ENCODE results near the gene ARHGAP1. TPM values are rescaled to one million over a fixed set of nuclear protein-coding genes. Genes with fewer than 3 reads are reported as not detected.

ARHGAP1 gene
- polyA plus RNA-seq, 2 of the 4 experiments (the other 2 are of a cell fraction): 17.2 to 35.2 TPM

DNA sequence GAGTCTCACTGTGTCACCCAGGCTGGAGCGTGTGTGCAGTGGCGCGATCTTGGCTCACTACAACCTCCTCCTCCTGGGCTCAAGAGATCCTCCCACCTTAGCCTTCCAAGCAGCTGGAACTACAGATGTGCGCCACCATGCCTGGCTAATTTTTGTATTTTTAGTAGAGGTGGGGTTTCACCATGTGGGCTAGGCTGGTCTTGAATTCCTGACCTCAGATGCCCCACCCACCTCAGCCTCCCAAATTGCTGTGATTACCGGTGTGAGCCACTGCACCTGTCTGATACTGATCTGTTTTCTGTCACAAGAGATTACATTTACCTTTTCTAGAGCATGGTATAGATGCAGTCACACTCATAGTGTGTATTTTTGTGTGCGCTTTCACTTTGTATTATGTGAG lies 71.5 kb downstream of the ARHGAP1 start:
- 91% methylated on average over 6 of the region's 6 CpGs for WGBS (ENCODE audit: missing lambda C conversion rate)
- CTCF ChIA-PET: interaction anchor here (2.2 kb wide), 1 partner anchor 11 kb away, joined by 16 read pairs; the partner anchor contains the start of genes ATG13 and HARBI1
- no peak overlapping the region for H3K4me2 ChIP-seq
- H3K9me3 ChIP-seq: no peaks in the 10 kb centered on the region
- H3K4me3 ChIP-seq: no peak overlapping the region
- FAIRE-seq (no peak), ATAC-seq (no peak), DNase-seq (ENCODE audit: low read depth in 1 of 2, low spot score in 1 of 2) (no peak)
- no peak overlapping the region for H3K27ac ChIP-seq
- H3K4me1 ChIP-seq: no peaks in the 10 kb centered on the region
- POLR2A ChIA-PET: no interaction called here
- TF ChIP-seq MYC (IDR thresholded peaks at IDR 0.05; ENCODE audit: borderline replicate concordance, low read length) (no peak), RARB (CRISPR knock-in tag; IDR thresholded peaks at IDR 0.05) (no peak), MAFK (IDR thresholded peaks at IDR 0.05; ENCODE audit: partially characterized antibody) (no peak), CBX8 (IDR thresholded peaks at IDR 0.05) (no peak), RFX5 (IDR thresholded peaks at IDR 0.05) (no peak), GATA3 (IDR thresholded peaks at IDR 0.05; ENCODE audit: borderline replicate concordance) (no peak), EHMT2 (IDR thresholded peaks at IDR 0.05; ENCODE audit: low read depth) (no peak), HOXB5 (CRISPR knock-in tag; IDR thresholded peaks at IDR 0.05) (no peak), BHLHE40 (IDR thresholded peaks at IDR 0.05; ENCODE audit: low read depth, low read length) (no peak), HDAC2 (IDR thresholded peaks at IDR 0.05) (no peak)
- TF ChIP-seq, protein P1, sequence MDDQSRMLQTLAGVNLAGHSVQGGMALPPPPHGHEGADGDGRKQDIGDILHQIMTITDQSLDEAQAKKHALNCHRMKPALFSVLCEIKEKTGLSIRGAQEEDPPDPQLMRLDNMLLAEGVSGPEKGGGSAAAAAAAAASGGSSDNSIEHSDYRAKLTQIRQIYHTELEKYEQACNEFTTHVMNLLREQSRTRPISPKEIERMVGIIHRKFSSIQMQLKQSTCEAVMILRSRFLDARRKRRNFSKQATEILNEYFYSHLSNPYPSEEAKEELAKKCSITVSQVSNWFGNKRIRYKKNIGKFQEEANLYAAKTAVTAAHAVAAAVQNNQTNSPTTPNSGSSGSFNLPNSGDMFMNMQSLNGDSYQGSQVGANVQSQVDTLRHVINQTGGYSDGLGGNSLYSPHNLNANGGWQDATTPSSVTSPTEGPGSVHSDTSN (IDR thresholded peaks at IDR 0.05): no peak
- TF ChIP-seq, protein P2, sequence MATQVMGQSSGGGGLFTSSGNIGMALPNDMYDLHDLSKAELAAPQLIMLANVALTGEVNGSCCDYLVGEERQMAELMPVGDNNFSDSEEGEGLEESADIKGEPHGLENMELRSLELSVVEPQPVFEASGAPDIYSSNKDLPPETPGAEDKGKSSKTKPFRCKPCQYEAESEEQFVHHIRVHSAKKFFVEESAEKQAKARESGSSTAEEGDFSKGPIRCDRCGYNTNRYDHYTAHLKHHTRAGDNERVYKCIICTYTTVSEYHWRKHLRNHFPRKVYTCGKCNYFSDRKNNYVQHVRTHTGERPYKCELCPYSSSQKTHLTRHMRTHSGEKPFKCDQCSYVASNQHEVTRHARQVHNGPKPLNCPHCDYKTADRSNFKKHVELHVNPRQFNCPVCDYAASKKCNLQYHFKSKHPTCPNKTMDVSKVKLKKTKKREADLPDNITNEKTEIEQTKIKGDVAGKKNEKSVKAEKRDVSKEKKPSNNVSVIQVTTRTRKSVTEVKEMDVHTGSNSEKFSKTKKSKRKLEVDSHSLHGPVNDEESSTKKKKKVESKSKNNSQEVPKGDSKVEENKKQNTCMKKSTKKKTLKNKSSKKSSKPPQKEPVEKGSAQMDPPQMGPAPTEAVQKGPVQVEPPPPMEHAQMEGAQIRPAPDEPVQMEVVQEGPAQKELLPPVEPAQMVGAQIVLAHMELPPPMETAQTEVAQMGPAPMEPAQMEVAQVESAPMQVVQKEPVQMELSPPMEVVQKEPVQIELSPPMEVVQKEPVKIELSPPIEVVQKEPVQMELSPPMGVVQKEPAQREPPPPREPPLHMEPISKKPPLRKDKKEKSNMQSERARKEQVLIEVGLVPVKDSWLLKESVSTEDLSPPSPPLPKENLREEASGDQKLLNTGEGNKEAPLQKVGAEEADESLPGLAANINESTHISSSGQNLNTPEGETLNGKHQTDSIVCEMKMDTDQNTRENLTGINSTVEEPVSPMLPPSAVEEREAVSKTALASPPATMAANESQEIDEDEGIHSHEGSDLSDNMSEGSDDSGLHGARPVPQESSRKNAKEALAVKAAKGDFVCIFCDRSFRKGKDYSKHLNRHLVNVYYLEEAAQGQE (IDR thresholded peaks at IDR 0.05): no peak
- TF ChIP-seq, protein P3, sequence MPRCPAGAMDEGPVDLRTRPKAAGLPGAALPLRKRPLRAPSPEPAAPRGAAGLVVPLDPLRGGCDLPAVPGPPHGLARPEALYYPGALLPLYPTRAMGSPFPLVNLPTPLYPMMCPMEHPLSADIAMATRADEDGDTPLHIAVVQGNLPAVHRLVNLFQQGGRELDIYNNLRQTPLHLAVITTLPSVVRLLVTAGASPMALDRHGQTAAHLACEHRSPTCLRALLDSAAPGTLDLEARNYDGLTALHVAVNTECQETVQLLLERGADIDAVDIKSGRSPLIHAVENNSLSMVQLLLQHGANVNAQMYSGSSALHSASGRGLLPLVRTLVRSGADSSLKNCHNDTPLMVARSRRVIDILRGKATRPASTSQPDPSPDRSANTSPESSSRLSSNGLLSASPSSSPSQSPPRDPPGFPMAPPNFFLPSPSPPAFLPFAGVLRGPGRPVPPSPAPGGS (IDR thresholded peaks at IDR 0.05): no peak
- TF ChIP-seq, protein P4, sequence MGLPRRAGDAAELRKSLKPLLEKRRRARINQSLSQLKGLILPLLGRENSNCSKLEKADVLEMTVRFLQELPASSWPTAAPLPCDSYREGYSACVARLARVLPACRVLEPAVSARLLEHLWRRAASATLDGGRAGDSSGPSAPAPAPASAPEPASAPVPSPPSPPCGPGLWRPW (IDR thresholded peaks at IDR 0.05): no peak
- TF ChIP-seq, protein P5, sequence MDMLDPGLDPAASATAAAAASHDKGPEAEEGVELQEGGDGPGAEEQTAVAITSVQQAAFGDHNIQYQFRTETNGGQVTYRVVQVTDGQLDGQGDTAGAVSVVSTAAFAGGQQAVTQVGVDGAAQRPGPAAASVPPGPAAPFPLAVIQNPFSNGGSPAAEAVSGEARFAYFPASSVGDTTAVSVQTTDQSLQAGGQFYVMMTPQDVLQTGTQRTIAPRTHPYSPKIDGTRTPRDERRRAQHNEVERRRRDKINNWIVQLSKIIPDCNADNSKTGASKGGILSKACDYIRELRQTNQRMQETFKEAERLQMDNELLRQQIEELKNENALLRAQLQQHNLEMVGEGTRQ (IDR thresholded peaks at IDR 0.05): no peak
- TF ChIP-seq, protein P6, sequence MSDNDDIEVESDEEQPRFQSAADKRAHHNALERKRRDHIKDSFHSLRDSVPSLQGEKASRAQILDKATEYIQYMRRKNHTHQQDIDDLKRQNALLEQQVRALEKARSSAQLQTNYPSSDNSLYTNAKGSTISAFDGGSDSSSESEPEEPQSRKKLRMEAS (IDR thresholded peaks at IDR 0.05): no peak
- TF ChIP-seq, protein P7, sequence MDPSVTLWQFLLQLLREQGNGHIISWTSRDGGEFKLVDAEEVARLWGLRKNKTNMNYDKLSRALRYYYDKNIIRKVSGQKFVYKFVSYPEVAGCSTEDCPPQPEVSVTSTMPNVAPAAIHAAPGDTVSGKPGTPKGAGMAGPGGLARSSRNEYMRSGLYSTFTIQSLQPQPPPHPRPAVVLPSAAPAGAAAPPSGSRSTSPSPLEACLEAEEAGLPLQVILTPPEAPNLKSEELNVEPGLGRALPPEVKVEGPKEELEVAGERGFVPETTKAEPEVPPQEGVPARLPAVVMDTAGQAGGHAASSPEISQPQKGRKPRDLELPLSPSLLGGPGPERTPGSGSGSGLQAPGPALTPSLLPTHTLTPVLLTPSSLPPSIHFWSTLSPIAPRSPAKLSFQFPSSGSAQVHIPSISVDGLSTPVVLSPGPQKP (IDR thresholded peaks at IDR 0.05; ENCODE audit: low read depth, low read length): no peak

Other genes starting within 250 kb of the ARHGAP1 start
- 11.5 and 11.9 TPM in 2 replicates for gene AMBRA1, start 106.6 kb downstream of the ARHGAP1 start, polyA plus RNA-seq (2011; rRNA removed)
- 11.1 to 13.4 TPM (median 13.4 TPM) in 3 replicates for gene AMBRA1, start 106.6 kb downstream of the ARHGAP1 start, polyA plus RNA-seq (2017; fragmentation: RNase III; extraction: RNeasy Plus Mini Kit Qiagen cat#74134 plus additional on column Dnase treatment)
- gene HARBI1, start 83.4 kb downstream of the ARHGAP1 start, polyA plus RNA-seq (2011; rRNA removed): 5.6 and 6.2 TPM in 2 replicates
- gene HARBI1, start 83.4 kb downstream of the ARHGAP1 start, polyA plus RNA-seq (2017; fragmentation: RNase III; extraction: RNeasy Plus Mini Kit Qiagen cat#74134 plus additional on column Dnase treatment): 4.6 to 5.7 TPM (median 5.1 TPM) in 3 replicates
- 58.6 and 75.4 TPM in 2 replicates for gene ATG13, start 83.1 kb downstream of the ARHGAP1 start, polyA plus RNA-seq (2011; rRNA removed)
- 35.5 to 39.9 TPM (median 39.5 TPM) in 3 replicates for gene ATG13, start 83.1 kb downstream of the ARHGAP1 start, polyA plus RNA-seq (2017; fragmentation: RNase III; extraction: RNeasy Plus Mini Kit Qiagen cat#74134 plus additional on column Dnase treatment)
- 6.7 TPM in 2 replicates for gene ZNF408, start 412 bp upstream of the ARHGAP1 start, polyA plus RNA-seq (2011; rRNA removed)
- gene ZNF408, start 412 bp upstream of the ARHGAP1 start, polyA plus RNA-seq (2017; fragmentation: RNase III; extraction: RNeasy Plus Mini Kit Qiagen cat#74134 plus additional on column Dnase treatment): 14.0 to 16.7 TPM (median 16.5 TPM) in 3 replicates
- gene F2, start 18.6 kb upstream of the ARHGAP1 start, polyA plus RNA-seq (2011; rRNA removed): 3.8 and 4.2 TPM in 2 replicates
- gene F2, start 18.6 kb upstream of the ARHGAP1 start, polyA plus RNA-seq (2017; fragmentation: RNase III; extraction: RNeasy Plus Mini Kit Qiagen cat#74134 plus additional on column Dnase treatment): 1.5 to 3.0 TPM (median 2.5 TPM) in 3 replicates
- gene CKAP5, start 145.7 kb upstream of the ARHGAP1 start, polyA plus RNA-seq (2011; rRNA removed): 173 TPM in 2 replicates
- gene CKAP5, start 145.7 kb upstream of the ARHGAP1 start, polyA plus RNA-seq (2017; fragmentation: RNase III; extraction: RNeasy Plus Mini Kit Qiagen cat#74134 plus additional on column Dnase treatment): 66.3 to 85.6 TPM (median 69.4 TPM) in 3 replicates
- 4.0 and 7.0 TPM in 2 replicates for gene LRP4, start 217.9 kb upstream of the ARHGAP1 start, polyA plus RNA-seq (2011; rRNA removed)
- gene LRP4, start 217.9 kb upstream of the ARHGAP1 start, polyA plus RNA-seq (2017; fragmentation: RNase III; extraction: RNeasy Plus Mini Kit Qiagen cat#74134 plus additional on column Dnase treatment): 5.0 to 6.4 TPM (median 5.4 TPM) in 3 replicates
- gene CSTPP1, start 236.1 kb upstream of the ARHGAP1 start, polyA plus RNA-seq (2011; rRNA removed): 34.5 and 40.6 TPM in 2 replicates
- gene CSTPP1, start 236.1 kb upstream of the ARHGAP1 start, polyA plus RNA-seq (2017; fragmentation: RNase III; extraction: RNeasy Plus Mini Kit Qiagen cat#74134 plus additional on column Dnase treatment): 30.5 to 31.7 TPM (median 31.5 TPM) in 3 replicates